Testis (tissue), 5 donors: ENCODE data around the gene INTS6. TPM values are rescaled to one million over a fixed set of nuclear protein-coding genes. Genes with fewer than 3 reads are reported as not detected.

Experiments
- DNase-seq: peaks from one replicate; pipeline ENCODE4 v3.0.0-alpha.2; 2019
- H3K27ac ChIP-seq, 2 donors: fragments of 200-600 bp; sonication (generic); one replicate each; pipeline ENCODE4 v1.5.1; 2019
- H3K27me3 ChIP-seq: fragments of 200-600 bp; sonication (generic); one replicate; pipeline ENCODE4 v1.5.1; 2019
- H3K36me3 ChIP-seq: fragments of 200-600 bp; sonication (generic); one replicate; pipeline ENCODE4 v1.5.1; 2017; ENCODE audit warnings: low read depth; ENCODE audit errors: missing control alignments
- H3K4me1 ChIP-seq: fragments of 200-600 bp; sonication (generic); one replicate; pipeline ENCODE4 v1.5.1; 2019
- H3K4me3 ChIP-seq, 2 donors: fragments of 200-600 bp; sonication (generic); one replicate each; pipeline ENCODE4 v1.5.1; 2017 to 2019
- H3K9me3 ChIP-seq: fragments of 200-600 bp; sonication (generic); one replicate; pipeline ENCODE4 v1.5.1; 2017
- POLR2A ChIP-seq: fragments of 450-650 bp; IDR thresholded peaks from one replicate; pipeline ENCODE4 v1.6.1; 2017; ENCODE audit warnings: antibody characterized with exemption, mild to moderate bottlenecking, moderate library complexity
- WGBS, 2 donors: methylation state at CpG; one replicate each; pipeline ENCODE4 v1.1.5; 2018; 5-methylcytosine and 5-hydroxymethylcytosine counted together
- intact Hi-C: fragments of 100-400 bp; cut with DNase I; formaldehyde crosslinking; loops from one replicate; pipeline ENCODE4 v1.15.1; 2023; ENCODE audit warnings: low total_unique reads
- long read RNA-seq, 2 donors: transcript quantifications; one replicate each; lab custom pipeline, GENCODE V29; 2026
- polyA plus RNA-seq: library from polyadenylated mRNA; stranded (reverse); fragments of 350-450 nt; fragmentation: Illumina TruSeq; extraction: RNeasy Lipid Tissue Mini Kit (QIAGEN cat#74804); gene quantifications from one replicate; pipeline ENCODE4 v1.2.3, GENCODE V29; 2014; ENCODE audit warnings: low read depth, low replicate concordance; ENCODE audit not compliant: insufficient read depth
- total RNA-seq, 2 donors: library from RNA; depleted of rRNA; stranded (reverse); fragments of >200 nt; gene quantifications; one replicate each; pipeline ENCODE4 v1.2.3, GENCODE V29; 2016
- TF ChIP-seq, protein P1 (sequence below), 3 experiments: fragments of 450-650 bp in 2 of 3; fragments of 200-600 bp in 1 of 3; sonication (generic) in 1 of 3; IDR thresholded peaks; one replicate each; pipeline ENCODE4 v1.5.1; 2016 to 2019; ENCODE audit warnings: antibody characterized with exemption in 3 of 3, mild to moderate bottlenecking in 2 of 3, moderate library complexity in 1 of 3

Gene INTS6, protein sequence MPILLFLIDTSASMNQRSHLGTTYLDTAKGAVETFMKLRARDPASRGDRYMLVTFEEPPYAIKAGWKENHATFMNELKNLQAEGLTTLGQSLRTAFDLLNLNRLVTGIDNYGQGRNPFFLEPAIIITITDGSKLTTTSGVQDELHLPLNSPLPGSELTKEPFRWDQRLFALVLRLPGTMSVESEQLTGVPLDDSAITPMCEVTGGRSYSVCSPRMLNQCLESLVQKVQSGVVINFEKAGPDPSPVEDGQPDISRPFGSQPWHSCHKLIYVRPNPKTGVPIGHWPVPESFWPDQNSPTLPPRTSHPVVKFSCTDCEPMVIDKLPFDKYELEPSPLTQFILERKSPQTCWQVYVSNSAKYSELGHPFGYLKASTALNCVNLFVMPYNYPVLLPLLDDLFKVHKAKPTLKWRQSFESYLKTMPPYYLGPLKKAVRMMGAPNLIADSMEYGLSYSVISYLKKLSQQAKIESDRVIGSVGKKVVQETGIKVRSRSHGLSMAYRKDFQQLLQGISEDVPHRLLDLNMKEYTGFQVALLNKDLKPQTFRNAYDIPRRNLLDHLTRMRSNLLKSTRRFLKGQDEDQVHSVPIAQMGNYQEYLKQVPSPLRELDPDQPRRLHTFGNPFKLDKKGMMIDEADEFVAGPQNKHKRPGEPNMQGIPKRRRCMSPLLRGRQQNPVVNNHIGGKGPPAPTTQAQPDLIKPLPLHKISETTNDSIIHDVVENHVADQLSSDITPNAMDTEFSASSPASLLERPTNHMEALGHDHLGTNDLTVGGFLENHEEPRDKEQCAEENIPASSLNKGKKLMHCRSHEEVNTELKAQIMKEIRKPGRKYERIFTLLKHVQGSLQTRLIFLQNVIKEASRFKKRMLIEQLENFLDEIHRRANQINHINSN
- total RNA-seq (100 to 1,000 TPM in 1 of 2 donors, 10 to 100 TPM in 1; 97.6 to 132 TPM), polyA plus RNA-seq (130 TPM)
- long read RNA-seq, donor 1, full-length matches to known transcripts, result 3 of 3 reads
- long read RNA-seq, donor 1, partial matches to known transcripts, result 0 of 3 reads
- long read RNA-seq, donor 1, other reads (novel, unspliced or antisense), result 0 of 3 reads
- long read RNA-seq, donor 2, full-length matches to known transcripts, result 8 of 8 reads
- long read RNA-seq, donor 2, partial matches to known transcripts, result 0 of 8 reads
- long read RNA-seq, donor 2, other reads (novel, unspliced or antisense), result 0 of 8 reads

DNA sequence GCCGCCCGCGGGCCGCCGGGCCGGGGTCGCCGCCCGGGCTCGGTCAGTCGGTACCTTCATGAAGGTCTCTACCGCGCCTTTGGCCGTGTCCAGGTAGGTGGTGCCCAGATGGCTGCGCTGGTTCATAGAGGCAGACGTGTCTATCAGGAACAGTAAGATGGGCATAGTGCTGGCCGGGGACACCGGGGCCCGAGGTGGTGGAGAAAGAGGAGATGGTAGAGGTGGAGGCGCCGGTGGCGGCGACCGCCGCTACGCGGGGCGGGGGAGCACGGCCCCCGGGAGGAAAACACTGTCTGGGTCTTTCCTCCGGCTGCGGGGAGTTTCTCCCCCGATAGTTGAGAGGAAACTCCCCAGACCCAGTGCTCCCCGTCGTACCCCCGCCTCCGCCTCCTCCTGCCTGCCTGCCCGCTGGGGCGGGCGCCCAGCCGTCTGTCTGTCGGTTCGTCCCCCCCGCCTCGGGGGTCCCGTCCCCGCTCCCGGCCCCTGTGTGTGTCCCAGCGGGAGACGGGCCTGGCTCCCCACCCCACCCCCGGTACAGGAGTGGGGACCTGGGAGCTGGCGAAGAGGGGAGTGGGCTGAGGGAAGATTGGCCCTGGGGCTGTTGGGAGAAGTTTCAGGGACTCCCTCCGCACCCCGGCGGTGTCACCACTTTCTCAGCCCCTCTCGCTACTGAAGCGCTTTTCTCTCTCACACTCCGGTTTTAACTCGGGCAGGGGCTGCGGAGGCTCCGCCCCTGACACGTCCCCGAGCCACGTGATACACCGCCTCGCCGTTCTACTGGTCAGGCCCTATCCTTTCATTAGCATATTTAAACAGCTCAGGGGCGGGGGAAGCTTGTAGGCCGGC, at the start of gene INTS6:
Gene INTS6, minus strand, starts transcription at position 676 of the 846 bp plus-strand sequence. Its CDS starts 511 bp downstream, at position 165.
- peak within 1 kb of the TSS; percentile 91 to 98 for H3K4me3 ChIP-seq
- 0 to 1% methylated on average over 25 to 68 of the region's 69 CpGs for WGBS, 2 donors
- H3K4me1 ChIP-seq, result peaks cover 13% of the 10 kb centered on the region
- peak; percentile 99 for TF ChIP-seq POLR2A
- TF ChIP-seq, protein P1, sequence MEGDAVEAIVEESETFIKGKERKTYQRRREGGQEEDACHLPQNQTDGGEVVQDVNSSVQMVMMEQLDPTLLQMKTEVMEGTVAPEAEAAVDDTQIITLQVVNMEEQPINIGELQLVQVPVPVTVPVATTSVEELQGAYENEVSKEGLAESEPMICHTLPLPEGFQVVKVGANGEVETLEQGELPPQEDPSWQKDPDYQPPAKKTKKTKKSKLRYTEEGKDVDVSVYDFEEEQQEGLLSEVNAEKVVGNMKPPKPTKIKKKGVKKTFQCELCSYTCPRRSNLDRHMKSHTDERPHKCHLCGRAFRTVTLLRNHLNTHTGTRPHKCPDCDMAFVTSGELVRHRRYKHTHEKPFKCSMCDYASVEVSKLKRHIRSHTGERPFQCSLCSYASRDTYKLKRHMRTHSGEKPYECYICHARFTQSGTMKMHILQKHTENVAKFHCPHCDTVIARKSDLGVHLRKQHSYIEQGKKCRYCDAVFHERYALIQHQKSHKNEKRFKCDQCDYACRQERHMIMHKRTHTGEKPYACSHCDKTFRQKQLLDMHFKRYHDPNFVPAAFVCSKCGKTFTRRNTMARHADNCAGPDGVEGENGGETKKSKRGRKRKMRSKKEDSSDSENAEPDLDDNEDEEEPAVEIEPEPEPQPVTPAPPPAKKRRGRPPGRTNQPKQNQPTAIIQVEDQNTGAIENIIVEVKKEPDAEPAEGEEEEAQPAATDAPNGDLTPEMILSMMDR (IDR thresholded peaks at IDR 0.05), result no peak
- H3K36me3 ChIP-seq, result no peaks in the 10 kb centered on the region
- peak; percentile 100 for DNase-seq
- intact Hi-C loops, result loop anchor here (5.0 to 10.0 kb wide), 2 partner anchors 132 to 350 kb away; partner anchors contain the start of genes DHRS12 and WDFY2
- H3K27ac ChIP-seq, result peak within 1 kb of the TSS; percentile 99 to 100
- no peaks in the 10 kb centered on the region for H3K9me3 ChIP-seq
- no peaks in the 10 kb centered on the region for H3K27me3 ChIP-seq

DNA sequence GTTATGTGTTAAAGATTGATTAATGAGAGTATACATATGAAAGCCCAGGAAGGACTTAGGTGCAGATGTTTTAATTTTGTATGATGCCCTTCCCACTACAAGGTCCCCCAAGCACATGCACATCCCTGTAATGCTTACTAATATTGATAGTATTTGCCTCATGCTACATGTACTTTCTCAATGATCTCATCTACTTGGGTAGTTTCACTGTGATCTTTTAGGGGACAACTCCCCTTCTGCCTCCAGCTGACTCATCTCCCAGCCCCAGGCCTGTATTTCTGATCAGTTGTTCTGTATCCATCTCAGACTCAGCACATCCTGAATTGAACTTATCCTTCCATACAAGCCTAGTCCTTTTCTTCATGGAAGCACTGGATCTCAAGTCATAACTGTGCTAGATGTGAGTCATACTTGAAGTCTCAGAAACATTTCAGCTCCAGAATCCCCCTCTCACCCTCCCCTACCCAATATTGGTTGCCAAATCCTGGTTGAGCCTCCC, 49.4 kb upstream of the INTS6 start:
- TF ChIP-seq POLR2A, result no peak
- TF ChIP-seq, protein P1 (IDR thresholded peaks at IDR 0.05), result no peak
- Histone ChIP-seq H3K27ac (no peak overlapping the region), H3K4me3 (no peak overlapping the region), H3K27me3 (no peaks in the 10 kb centered on the region), H3K36me3 (no peaks in the 10 kb centered on the region), H3K9me3 (no peaks in the 10 kb centered on the region), H3K4me1 (no peaks in the 10 kb centered on the region)
- no peak for DNase-seq
- intact Hi-C loops, result no loop called here

DNA sequence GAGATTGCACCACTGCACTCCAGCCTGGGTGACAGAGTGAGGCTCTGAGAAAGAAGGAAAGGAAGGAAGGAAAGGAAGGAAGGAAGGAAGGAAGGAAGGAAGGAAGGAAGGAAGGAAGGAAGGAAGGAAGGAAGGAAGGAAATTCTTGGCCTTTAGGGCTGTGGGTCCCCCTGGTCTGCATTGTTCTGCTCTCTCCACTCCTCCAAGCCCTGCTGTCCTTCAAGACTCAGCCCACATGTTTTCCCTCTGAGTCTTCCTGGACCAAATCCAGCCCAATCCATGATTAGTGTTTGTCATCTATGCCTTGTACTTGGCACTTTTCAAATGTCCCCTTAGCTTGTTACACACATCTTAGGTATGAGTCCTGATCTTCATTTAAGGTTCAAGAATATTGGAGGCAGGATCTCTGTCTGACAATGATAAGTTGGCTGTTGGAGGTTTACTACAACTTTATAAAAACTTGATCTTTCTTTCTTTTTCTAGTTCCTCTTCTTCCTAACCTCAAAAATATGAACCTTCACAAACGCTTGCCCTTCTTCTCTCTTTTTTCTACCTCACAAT, 48.8 kb upstream of the INTS6 start:
- Histone ChIP-seq H3K4me1 (no peaks in the 10 kb centered on the region), H3K9me3 (no peaks in the 10 kb centered on the region), H3K27me3 (no peaks in the 10 kb centered on the region), H3K4me3 (no peak overlapping the region), H3K36me3 (no peaks in the 10 kb centered on the region), H3K27ac (no peak overlapping the region)
- TF ChIP-seq POLR2A, result no peak
- TF ChIP-seq, protein P1 (IDR thresholded peaks at IDR 0.05), result no peak
- WGBS, 2 donors, result 75 to 77% methylated on average over 1 of the region's 1 CpG
- DNase-seq, result peak; percentile 30
- intact Hi-C loops, result no loop called here

DNA sequence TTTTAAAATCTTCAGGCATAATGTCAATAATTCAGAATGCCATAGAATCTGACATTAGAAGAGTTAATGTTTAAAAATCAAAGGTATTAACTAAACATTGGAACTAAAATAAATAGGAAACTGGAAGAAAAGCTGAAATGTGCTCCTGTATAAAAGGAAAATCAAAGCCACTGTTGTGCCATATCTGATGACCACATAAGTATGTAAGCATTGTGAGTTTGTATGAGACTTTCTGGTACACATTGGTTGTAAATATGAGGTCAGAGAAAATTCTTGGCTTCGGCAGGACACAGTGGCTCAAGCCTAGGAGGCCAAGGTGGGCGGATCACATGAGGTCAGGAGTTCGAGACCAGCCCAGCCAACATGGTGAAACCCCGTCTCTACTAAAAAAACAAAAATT, 48.3 kb upstream of the INTS6 start:
- DNase-seq, result no peak
- H3K27me3 ChIP-seq, result no peaks in the 10 kb centered on the region
- no peaks in the 10 kb centered on the region for H3K36me3 ChIP-seq
- 75 to 84% methylated on average over 4 of the region's 4 CpGs for WGBS, 2 donors
- no peak for TF ChIP-seq POLR2A
- TF ChIP-seq, protein P1 (IDR thresholded peaks at IDR 0.05), result no peak
- no peaks in the 10 kb centered on the region for H3K9me3 ChIP-seq
- H3K4me3 ChIP-seq, result no peak overlapping the region
- intact Hi-C loops, result no loop called here
- H3K4me1 ChIP-seq, result no peaks in the 10 kb centered on the region
- no peak overlapping the region for H3K27ac ChIP-seq
